T47D (cell line): ENCODE measurements around the gene MBNL1.

Experiments
- DNase-seq, 2 experiments: peaks; one replicate each; pipeline versions ENCODE4 v3.0.0 to v3.0.0-alpha.2; 2011 to 2012; ENCODE audit warnings: low read depth in 1 of 2, low spot score in 1 of 2
- JUND ChIP-seq: IDR thresholded peaks from 2 replicates; pipeline ENCODE4 v1.6.1; 2012; ENCODE audit warnings: low read depth
- in situ Hi-C: cut with HindIII; loops from 2 replicates; pipeline ENCODE4 v1.10.0; 2016; ENCODE audit warnings: low sequenced_read_pairs, low pct_unique_long_range_greater_than_20kb

MBNL1 gene

GRCh38 chr3:152283492-152284381 is 15.0 kb downstream of the MBNL1 start:
- in situ Hi-C loops, result no loop called here
- no peak for TF ChIP-seq JUND
- DNase-seq, result no peak

- in situ Hi-C loops, result no loop called here
Measured at GRCh38 chr3:152284906-152285305, 16.2 kb downstream of the MBNL1 start.

GRCh38 chr3:152285509-152285908 is 16.8 kb downstream of the MBNL1 start:
- no peak for TF ChIP-seq JUND
- in situ Hi-C loops, result no loop called here
- no peak for DNase-seq

More at GRCh38 chr3:152284906-152285305, 16.2 kb downstream of the MBNL1 start:
- no peak for TF ChIP-seq JUND
- DNase-seq, result no peak

- no peak for TF ChIP-seq JUND
- DNase-seq, result no peak
- in situ Hi-C loops, result no loop called here
Measured at GRCh38 chr3:152287898-152288576, 19.3 kb downstream of the MBNL1 start.

GRCh38 chr3:152288681-152289080 is 20.0 kb downstream of the MBNL1 start:
- no peak for TF ChIP-seq JUND
- no peak for DNase-seq
- in situ Hi-C loops, result no loop called here

GRCh38 chr3:152289708-152290107 is 21.0 kb downstream of the MBNL1 start:
- in situ Hi-C loops, result no loop called here
- TF ChIP-seq JUND, result no peak
- DNase-seq, result no peak

GRCh38 chr3:152290374-152290773 is 21.6 kb downstream of the MBNL1 start:
- DNase-seq, result no peak
- TF ChIP-seq JUND, result no peak
- in situ Hi-C loops, result no loop called here

GRCh38 chr3:152291238-152291637 is 22.5 kb downstream of the MBNL1 start:
- in situ Hi-C loops, result no loop called here
- no peak for DNase-seq
- TF ChIP-seq JUND, result no peak

- in situ Hi-C loops, result no loop called here
- DNase-seq, result no peak
- no peak for TF ChIP-seq JUND
Measured at GRCh38 chr3:152291649-152292066, 22.9 kb downstream of the MBNL1 start.

GRCh38 chr3:152292366-152292765 is 23.6 kb downstream of the MBNL1 start:
- no peak for TF ChIP-seq JUND
- in situ Hi-C loops, result no loop called here
- DNase-seq, result no peak

GRCh38 chr3:152293347-152294006 is 24.7 kb downstream of the MBNL1 start:
- DNase-seq, result no peak
- in situ Hi-C loops, result no loop called here

GRCh38 chr3:152295344-152295743 is 26.6 kb downstream of the MBNL1 start:
- no peak for DNase-seq
- no peak for TF ChIP-seq JUND
- in situ Hi-C loops, result no loop called here

More at GRCh38 chr3:152293347-152294006, 24.7 kb downstream of the MBNL1 start:
- no peak for TF ChIP-seq JUND

GRCh38 chr3:152295806-152296205 is 27.1 kb downstream of the MBNL1 start:
- in situ Hi-C loops, result no loop called here
- TF ChIP-seq JUND, result no peak
- no peak for DNase-seq
